GM19372 (cell line): ENCODE data around the gene DEFB115.
"Not testable (repeated sequence)": the region's sequence is repeated elsewhere in the genome, so short reads cannot be mapped to it uniquely, and the experiment has no call there.

Source experiments
- ATAC-seq: cut with Tn5 transposase; IDR thresholded peaks from one replicate; pipeline ENCODE4 v1.9.1; 2021; ENCODE audit warnings: mild to moderate bottlenecking, low read depth, moderate library complexity; ENCODE audit not compliant: unreplicated experiment

The DEFB115 gene

GRCh38 chr20:31257364-31257763 lies at the start of gene DEFB115:
TSS of gene DEFB115 (plus strand) at chr20:31257664. CDS start at chr20:31257664, 0 bp downstream.
- ATAC-seq = no peak

GRCh38 chr20:31236953-31237352 lies 20.5 kb upstream of the DEFB115 start:
- no peak for ATAC-seq

- ATAC-seq = no peak
These were observed 19.7 kb upstream of the DEFB115 start for GRCh38 chr20:31237763-31238162.

GRCh38 chr20:31239139-31239538 lies 18.3 kb upstream of the DEFB115 start:
- ATAC-seq = no peak

- ATAC-seq = no peak
These were observed 505 bp upstream of the DEFB115 start for GRCh38 chr20:31256959-31257358.

GRCh38 chr20:31260326-31260932 lies 3.0 kb downstream of the DEFB115 start:
- no peak for ATAC-seq

GRCh38 chr20:31274441-31274840 lies 17.0 kb downstream of the DEFB115 start:
- no peak for ATAC-seq

- ATAC-seq = no peak
These were observed 20.7 kb downstream of the DEFB115 start for GRCh38 chr20:31278178-31278577.

GRCh38 chr20:31284964-31285363 lies 27.5 kb downstream of the DEFB115 start:
- not testable (repeated sequence) for ATAC-seq

- ATAC-seq = no peak
These were observed 51.2 kb downstream of the DEFB115 start, which contains the start of gene DEFB116 for GRCh38 chr20:31308535-31309162. TSS of gene DEFB116 (minus strand) at chr20:31308585. CDS start at chr20:31308585, 0 bp downstream.
